Colonic mucosa (tissue), 4 donors: ENCODE measurements around the gene EVI5L. TPM values are rescaled to one million over a fixed set of nuclear protein-coding genes. Genes with fewer than 3 reads are reported as not detected.

Experiments
- DNase-seq: peaks from one replicate; pipeline ENCODE4 v3.0.0-alpha.2; 2020
- H3K27ac ChIP-seq: fragments of 200-600 bp; one replicate; pipeline ENCODE4 v1.8.0; 2021
- H3K27me3 ChIP-seq: fragments of 200-600 bp; one replicate; pipeline ENCODE4 v1.8.0; 2021
- H3K36me3 ChIP-seq: fragments of 200-600 bp; one replicate; pipeline ENCODE4 v1.8.0; 2021
- H3K4me1 ChIP-seq: fragments of 200-600 bp; one replicate; pipeline ENCODE4 v1.8.0; 2021; ENCODE audit warnings: mild to moderate bottlenecking
- H3K4me3 ChIP-seq: fragments of 200-600 bp; one replicate; pipeline ENCODE4 v1.8.0; 2021
- H3K9ac ChIP-seq, 2 donors: one replicate each; pipeline ENCODE4 v1.7.0; 2013; ENCODE audit warnings: control low read depth in 2 of 2, low read depth in 2 of 2, low read length in 2 of 2
- H3K9me3 ChIP-seq: fragments of 200-600 bp; one replicate; pipeline ENCODE4 v1.8.0; 2021
- intact Hi-C: fragments of 100-400 bp; cut with DNase I; formaldehyde crosslinking; loops from one replicate; pipeline ENCODE4 v1.14.1; 2022
- total RNA-seq, 2 donors: library from RNA; stranded (reverse); fragmentation: NEBNext Ultra II Directional in 1 of 2; extraction: Animal tissue kit (Norgen Biotek cat#: 25700) in 1 of 2; gene quantifications; one replicate each; pipeline ENCODE4 v1.2.1, GENCODE V29; 2021
- TF ChIP-seq, protein P1 (sequence below): fragments of 200-600 bp; IDR thresholded peaks from one replicate; pipeline ENCODE4 v1.8.0; 2022; ENCODE audit warnings: antibody characterized with exemption, mild to moderate bottlenecking
- donor health status: healthy.
- donor health status: DM: no; HTN: no; CAD: no.
- donor health status: DM: no; HTN: no; CAD: no.

EVI5L gene
- total RNA-seq, 2 donors from 2014 or later = 10.6 to 12.0 TPM

DNA sequence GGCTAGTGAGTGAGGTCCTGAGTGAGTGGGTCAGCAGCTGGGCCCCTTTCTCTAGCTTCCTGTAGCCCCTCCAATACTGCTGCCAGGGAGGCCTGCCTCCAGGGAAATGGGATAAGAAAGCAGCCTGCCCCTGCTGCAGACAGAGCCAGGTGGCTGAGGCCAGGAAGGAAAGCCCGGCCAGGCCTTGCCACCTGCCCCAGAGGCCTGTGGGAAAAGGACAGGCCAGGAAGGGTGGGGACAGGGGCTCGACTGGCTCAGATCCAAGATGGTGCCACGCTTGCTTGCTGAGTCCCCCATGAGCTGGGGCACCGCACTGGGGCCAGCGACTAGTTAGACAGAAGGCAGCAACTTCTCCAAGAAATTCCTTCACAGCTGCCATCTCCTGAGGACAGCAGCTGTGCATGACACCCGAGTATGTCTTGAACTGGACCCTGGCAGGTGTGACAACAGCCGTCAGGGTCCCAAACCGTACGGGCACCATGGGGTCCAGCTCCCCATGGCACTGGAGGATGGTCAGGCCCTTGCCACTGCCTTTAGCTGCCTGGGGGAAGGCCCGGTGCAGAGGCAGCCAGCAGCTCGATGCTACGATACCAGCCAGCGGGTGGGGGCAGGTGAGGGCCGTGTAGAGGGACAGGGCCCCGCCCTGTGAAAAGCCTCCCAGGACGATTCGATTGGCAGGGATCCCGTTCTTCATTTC is 49.2 kb downstream of the EVI5L start:
- no peak overlapping the region for H3K4me3 ChIP-seq
- intact Hi-C loops = no loop called here
- H3K27ac ChIP-seq = no peak overlapping the region
- DNase-seq = no peak
- H3K9ac ChIP-seq = no peak overlapping the region
- peaks cover 13% of the 10 kb centered on the region for H3K27me3 ChIP-seq
- no peaks in the 10 kb centered on the region for H3K9me3 ChIP-seq
- TF ChIP-seq, protein P1, sequence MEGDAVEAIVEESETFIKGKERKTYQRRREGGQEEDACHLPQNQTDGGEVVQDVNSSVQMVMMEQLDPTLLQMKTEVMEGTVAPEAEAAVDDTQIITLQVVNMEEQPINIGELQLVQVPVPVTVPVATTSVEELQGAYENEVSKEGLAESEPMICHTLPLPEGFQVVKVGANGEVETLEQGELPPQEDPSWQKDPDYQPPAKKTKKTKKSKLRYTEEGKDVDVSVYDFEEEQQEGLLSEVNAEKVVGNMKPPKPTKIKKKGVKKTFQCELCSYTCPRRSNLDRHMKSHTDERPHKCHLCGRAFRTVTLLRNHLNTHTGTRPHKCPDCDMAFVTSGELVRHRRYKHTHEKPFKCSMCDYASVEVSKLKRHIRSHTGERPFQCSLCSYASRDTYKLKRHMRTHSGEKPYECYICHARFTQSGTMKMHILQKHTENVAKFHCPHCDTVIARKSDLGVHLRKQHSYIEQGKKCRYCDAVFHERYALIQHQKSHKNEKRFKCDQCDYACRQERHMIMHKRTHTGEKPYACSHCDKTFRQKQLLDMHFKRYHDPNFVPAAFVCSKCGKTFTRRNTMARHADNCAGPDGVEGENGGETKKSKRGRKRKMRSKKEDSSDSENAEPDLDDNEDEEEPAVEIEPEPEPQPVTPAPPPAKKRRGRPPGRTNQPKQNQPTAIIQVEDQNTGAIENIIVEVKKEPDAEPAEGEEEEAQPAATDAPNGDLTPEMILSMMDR = no peak
- H3K36me3 ChIP-seq = no peaks in the 10 kb centered on the region
- H3K4me1 ChIP-seq = no peaks in the 10 kb centered on the region

DNA sequence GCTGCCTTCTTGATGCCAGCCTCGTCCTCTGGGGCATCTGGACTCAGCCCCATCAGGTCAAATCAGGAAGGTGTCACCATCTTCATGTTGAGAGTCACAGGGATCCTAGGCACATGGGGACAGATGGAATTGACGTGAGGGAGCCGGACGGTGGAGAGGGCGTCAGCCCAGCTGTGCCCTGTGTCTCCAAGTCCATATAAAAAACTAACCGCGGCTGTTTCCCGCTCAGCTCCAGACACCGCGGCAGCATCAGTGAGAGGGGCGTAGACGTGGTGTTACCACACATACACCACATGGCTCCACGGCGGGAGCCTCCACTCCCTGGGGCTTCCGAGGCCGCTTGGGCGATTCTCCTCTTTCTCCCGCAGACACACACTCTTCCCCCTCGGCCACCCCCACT is 49.8 kb downstream of the EVI5L start:
- H3K4me1 ChIP-seq = no peaks in the 10 kb centered on the region
- no peak overlapping the region for H3K27ac ChIP-seq
- H3K27me3 ChIP-seq = peaks cover 7% of the 10 kb centered on the region
- no peaks in the 10 kb centered on the region for H3K36me3 ChIP-seq
- H3K9me3 ChIP-seq = no peaks in the 10 kb centered on the region
- no peak overlapping the region for H3K9ac ChIP-seq
- no peak overlapping the region for H3K4me3 ChIP-seq
- intact Hi-C loops = no loop called here
- TF ChIP-seq, protein P1 = no peak
- no peak for DNase-seq

DNA sequence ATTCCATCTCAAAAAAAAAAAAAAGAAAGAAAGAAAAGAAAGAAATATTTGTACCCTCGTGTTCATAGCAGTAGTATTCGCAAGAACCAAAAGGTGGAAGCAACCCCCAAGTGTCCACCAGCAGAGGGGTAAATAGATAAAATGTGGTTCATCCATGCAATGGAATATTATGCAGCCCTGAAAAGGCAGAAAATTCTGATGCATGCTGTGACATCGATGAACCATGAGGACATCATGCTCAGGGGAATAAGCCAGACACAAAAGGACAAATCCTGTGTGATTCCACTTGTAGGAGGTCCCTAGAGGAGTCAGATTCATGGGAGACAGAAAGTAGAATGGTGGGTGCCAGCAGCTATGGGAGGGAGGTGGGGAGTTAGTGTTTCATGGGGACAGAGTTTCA is 51.9 kb downstream of the EVI5L start:
- intact Hi-C loops = no loop called here
- no peak overlapping the region for H3K9ac ChIP-seq
- no peaks in the 10 kb centered on the region for H3K9me3 ChIP-seq
- TF ChIP-seq, protein P1 = no peak
- no peak for DNase-seq
- H3K27me3 ChIP-seq = no peaks in the 10 kb centered on the region
- no peaks in the 10 kb centered on the region for H3K36me3 ChIP-seq
- no peak overlapping the region for H3K27ac ChIP-seq
- H3K4me3 ChIP-seq = no peak overlapping the region
- H3K4me1 ChIP-seq = no peaks in the 10 kb centered on the region

DNA sequence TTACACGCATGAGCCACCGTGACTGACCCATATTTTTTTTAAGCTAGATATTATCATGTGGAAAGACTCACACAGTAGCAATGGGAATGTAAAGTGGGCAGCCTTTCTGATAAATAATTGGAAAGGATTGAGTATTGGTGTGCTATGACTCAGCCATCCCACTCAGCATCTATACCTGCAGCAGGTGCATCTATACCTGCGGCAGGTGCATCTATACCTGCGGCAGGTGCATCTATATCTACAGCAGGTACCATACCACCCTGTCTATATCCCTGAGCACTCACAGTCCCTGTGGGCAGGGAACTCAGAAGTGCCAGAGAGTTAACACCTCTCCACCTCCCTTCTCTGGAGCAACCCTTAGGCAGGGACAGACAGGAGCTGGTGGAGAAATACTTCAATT is 53.1 kb downstream of the EVI5L start:
- H3K4me3 ChIP-seq = no peak overlapping the region
- H3K36me3 ChIP-seq = no peaks in the 10 kb centered on the region
- no peak overlapping the region for H3K27ac ChIP-seq
- peaks cover 5% of the 10 kb centered on the region for H3K4me1 ChIP-seq
- no peaks in the 10 kb centered on the region for H3K9me3 ChIP-seq
- intact Hi-C loops = no loop called here
- DNase-seq = no peak
- H3K27me3 ChIP-seq = no peaks in the 10 kb centered on the region
- no peak overlapping the region for H3K9ac ChIP-seq
- TF ChIP-seq, protein P1 = no peak

DNA sequence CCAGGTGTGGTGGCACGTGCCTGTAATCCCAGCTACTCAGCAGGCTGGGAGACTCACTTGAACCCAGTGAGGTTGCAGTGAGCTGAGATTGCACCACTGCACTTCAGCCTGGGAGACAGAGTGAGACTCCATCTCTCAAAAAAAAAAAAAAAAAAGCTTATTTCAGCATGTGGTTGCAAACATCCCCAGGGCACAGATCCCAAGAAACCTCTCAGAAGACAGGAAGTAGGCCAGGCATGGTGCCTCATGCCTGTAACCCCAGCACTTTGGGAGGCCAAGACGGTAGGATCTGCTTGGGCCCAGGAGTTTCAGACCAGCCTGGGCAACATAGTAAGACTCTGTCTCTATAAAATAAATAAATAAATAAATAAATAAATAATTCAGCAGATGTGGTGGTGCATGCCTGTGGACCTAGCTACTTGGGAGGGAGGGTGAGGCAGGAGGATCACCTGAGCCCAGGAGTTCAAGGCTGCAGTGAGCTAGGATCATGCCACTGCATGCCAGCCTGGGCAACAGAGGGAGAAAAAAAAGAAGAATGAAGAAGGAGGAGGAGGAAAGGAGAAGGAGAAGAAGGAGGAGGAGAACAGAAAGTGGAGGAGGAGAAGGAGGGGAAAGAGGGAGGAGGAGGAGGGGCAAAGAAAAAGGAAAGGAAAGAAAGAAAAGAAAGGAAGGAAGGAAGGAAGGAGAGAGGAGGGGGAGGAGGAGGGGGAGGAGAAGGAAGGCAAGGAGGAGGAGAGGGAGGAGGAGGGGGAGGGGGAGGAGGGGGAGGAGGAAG is 54.0 kb downstream of the EVI5L start:
- no peak overlapping the region for H3K4me3 ChIP-seq
- peaks cover 8% of the 10 kb centered on the region for H3K4me1 ChIP-seq
- DNase-seq = no peak
- peaks cover 5% of the 10 kb centered on the region for H3K27me3 ChIP-seq
- no peaks in the 10 kb centered on the region for H3K9me3 ChIP-seq
- no peaks in the 10 kb centered on the region for H3K36me3 ChIP-seq
- no peak overlapping the region for H3K9ac ChIP-seq
- no peak overlapping the region for H3K27ac ChIP-seq
- intact Hi-C loops = no loop called here
- TF ChIP-seq, protein P1 = no peak
